GM12892 (cell line): ENCODE results near the gene KCTD7.
"Not testable (repeated sequence)": the region's sequence is repeated elsewhere in the genome, so short reads cannot be mapped to it uniquely, and the experiment has no call there.

Source experiments
- POLR2A ChIP-seq: IDR thresholded peaks from 2 replicates; pipeline ENCODE4 v1.6.1; 2011; ENCODE audit warnings: low read depth, low read length, control low read depth
- POLR2AphosphoS5 ChIP-seq: IDR thresholded peaks from 2 replicates; pipeline ENCODE4 v1.6.1; 2011; ENCODE audit warnings: low read depth, low read length, control low read depth
- TAF1 ChIP-seq: IDR thresholded peaks from 2 replicates; pipeline ENCODE4 v1.6.1; 2011; ENCODE audit warnings: low read depth, mild to moderate bottlenecking, control low read depth, low read length, borderline replicate concordance

GRCh38 chr7:66672432-66673123 is 43.9 kb downstream of the KCTD7 start:
- not testable (repeated sequence) for TF ChIP-seq POLR2A, TAF1, POLR2AphosphoS5
